GM23338 (cell line): ENCODE data around the gene PKHD1.

Source experiments
- CREB1 ChIP-seq: fragments of 250-450 bp; sonication (Bioruptor Pico); IDR thresholded peaks from 2 replicates; pipeline ENCODE4 v1.5.0; 2020; ENCODE audit warnings: low read depth, mild to moderate bottlenecking, moderate library complexity
- EZH2 ChIP-seq: fragments of 200-600 bp; sonication (generic); IDR thresholded peaks from one replicate; pipeline ENCODE4 v1.8.0; 2017; ENCODE audit warnings: antibody characterized with exemption, mild to moderate bottlenecking, low read depth; ENCODE audit not compliant: unreplicated experiment
- EZH2phosphoT487 ChIP-seq: fragments of 200-600 bp; sonication (generic); IDR thresholded peaks from one replicate; pipeline ENCODE4 v1.8.1; 2018; ENCODE audit warnings: antibody characterized with exemption; ENCODE audit not compliant: unreplicated experiment
- POLR2AphosphoS5 ChIP-seq: IDR thresholded peaks from 2 replicates; pipeline ENCODE4 v1.6.1; 2016; ENCODE audit warnings: antibody characterized with exemption, low read depth
- REST ChIP-seq: IDR thresholded peaks from one replicate; pipeline ENCODE4 v1.6.1; 2018; ENCODE audit warnings: antibody characterized with exemption; ENCODE audit not compliant: unreplicated experiment
- TF ChIP-seq, protein P1 (sequence below), 2 experiments: fragments of 200-600 bp in 1 of 2; sonication (generic) in 1 of 2; conservative IDR thresholded peaks; 2 replicates each; pipeline versions ENCODE4 v1.5.1 to v1.6.1; 2016 to 2017; ENCODE audit warnings: antibody characterized with exemption in 2 of 2, low read depth in 2 of 2, mild to moderate bottlenecking in 2 of 2, moderate library complexity in 1 of 2

DNA sequence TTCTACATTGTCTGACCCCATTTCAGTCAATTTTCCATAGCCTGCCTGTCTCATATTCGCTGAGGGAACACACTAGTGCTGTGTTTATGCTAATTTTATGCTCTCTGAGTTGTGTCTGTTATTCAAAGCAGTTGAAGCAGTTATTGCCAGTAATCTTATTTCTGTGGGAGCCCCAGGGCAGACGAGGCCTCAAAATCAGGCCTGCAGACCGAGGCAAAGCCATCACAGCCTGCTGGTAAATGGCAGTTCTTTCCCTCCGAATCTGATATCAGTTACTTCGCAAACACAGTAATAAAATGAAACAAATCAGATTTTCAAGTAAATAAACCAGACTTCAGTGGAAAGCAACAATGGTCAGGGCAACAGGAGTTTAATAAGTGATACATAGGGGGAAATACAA lies 508.4 kb downstream of the PKHD1 start:
- TF ChIP-seq, protein P1, sequence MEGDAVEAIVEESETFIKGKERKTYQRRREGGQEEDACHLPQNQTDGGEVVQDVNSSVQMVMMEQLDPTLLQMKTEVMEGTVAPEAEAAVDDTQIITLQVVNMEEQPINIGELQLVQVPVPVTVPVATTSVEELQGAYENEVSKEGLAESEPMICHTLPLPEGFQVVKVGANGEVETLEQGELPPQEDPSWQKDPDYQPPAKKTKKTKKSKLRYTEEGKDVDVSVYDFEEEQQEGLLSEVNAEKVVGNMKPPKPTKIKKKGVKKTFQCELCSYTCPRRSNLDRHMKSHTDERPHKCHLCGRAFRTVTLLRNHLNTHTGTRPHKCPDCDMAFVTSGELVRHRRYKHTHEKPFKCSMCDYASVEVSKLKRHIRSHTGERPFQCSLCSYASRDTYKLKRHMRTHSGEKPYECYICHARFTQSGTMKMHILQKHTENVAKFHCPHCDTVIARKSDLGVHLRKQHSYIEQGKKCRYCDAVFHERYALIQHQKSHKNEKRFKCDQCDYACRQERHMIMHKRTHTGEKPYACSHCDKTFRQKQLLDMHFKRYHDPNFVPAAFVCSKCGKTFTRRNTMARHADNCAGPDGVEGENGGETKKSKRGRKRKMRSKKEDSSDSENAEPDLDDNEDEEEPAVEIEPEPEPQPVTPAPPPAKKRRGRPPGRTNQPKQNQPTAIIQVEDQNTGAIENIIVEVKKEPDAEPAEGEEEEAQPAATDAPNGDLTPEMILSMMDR (conservative IDR thresholded peaks at IDR 0.05; ENCODE audit: low read depth in 2 of 2) = no peak
- TF ChIP-seq POLR2AphosphoS5 (no peak), CREB1 (CRISPR knock-in tag) (no peak), REST (no peak), EZH2phosphoT487 (no peak), EZH2 (no peak)
